Measurements from ENCODE around the gene KIF18B. TPM values are rescaled to one million over a fixed set of nuclear protein-coding genes. Genes with fewer than 3 reads are reported as not detected.

Gene KIF18B
- total RNA-seq, 1 donor from 2014 or later, result 0.74 TPM

DNA sequence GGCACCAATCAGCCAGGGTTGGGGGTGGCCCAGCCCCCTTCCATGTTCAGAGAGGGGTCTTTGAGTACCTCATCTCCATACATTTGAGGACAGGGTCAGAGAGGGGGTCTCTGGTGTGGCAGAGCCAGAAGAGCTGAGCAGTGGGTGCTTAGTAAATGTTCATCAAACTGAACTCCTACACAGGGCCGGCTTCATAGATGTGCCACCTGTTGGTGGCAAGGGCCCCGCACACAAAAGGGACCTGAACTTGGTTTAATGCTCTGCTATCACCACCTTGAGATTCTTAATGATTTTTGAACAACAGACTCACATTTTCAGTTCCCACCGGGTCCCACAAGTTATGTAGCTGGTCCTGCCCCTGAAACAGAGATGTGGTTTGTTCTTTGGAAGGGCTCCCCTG, 29.5 kb upstream of the KIF18B start:
- H3K9me3 ChIP-seq, result no peaks in the 10 kb centered on the region
- DNase-seq (ENCODE audit: extremely low spot score in 2 of 2), result no peak
- H3K27me3 ChIP-seq, result no peaks in the 10 kb centered on the region
- H3K4me1 ChIP-seq, result peaks cover 45% of the 10 kb centered on the region
- intact Hi-C loops (cut with DNase I), result no loop called here
- no peak for TF ChIP-seq POLR2A (IDR thresholded peaks at IDR 0.05)
- TF ChIP-seq, protein P1, sequence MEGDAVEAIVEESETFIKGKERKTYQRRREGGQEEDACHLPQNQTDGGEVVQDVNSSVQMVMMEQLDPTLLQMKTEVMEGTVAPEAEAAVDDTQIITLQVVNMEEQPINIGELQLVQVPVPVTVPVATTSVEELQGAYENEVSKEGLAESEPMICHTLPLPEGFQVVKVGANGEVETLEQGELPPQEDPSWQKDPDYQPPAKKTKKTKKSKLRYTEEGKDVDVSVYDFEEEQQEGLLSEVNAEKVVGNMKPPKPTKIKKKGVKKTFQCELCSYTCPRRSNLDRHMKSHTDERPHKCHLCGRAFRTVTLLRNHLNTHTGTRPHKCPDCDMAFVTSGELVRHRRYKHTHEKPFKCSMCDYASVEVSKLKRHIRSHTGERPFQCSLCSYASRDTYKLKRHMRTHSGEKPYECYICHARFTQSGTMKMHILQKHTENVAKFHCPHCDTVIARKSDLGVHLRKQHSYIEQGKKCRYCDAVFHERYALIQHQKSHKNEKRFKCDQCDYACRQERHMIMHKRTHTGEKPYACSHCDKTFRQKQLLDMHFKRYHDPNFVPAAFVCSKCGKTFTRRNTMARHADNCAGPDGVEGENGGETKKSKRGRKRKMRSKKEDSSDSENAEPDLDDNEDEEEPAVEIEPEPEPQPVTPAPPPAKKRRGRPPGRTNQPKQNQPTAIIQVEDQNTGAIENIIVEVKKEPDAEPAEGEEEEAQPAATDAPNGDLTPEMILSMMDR (IDR thresholded peaks at IDR 0.05), result no peak
- no peak for TF ChIP-seq POLR2AphosphoS5 (IDR thresholded peaks at IDR 0.05; ENCODE audit: insufficient read depth in 1 of 2, low read depth in 1 of 2)
- no peaks in the 10 kb centered on the region for H3K36me3 ChIP-seq
- H3K27ac ChIP-seq, result peak overlapping the region; percentile 59
- H3K4me3 ChIP-seq, result no peak overlapping the region

DNA sequence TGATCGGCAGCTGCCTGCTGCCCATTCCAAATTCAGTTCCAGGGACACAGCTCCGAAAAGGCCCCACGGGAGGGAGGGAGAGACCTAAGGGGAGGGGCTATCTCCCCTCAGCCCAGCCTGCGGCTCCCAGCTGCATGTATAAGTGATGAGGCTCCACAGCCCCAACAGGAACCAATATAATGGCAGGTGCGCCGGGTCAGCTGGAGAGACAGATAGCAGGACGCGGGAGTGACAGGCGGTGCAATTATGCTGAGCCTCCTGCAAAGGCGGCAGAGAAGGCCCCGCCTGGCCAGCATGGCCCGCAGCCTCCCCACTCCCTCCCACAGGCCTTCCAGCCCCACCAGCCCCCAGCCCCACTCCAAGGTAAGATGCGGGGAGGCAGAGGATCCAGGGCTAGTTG, 28.6 kb upstream of the KIF18B start:
- H3K27me3 ChIP-seq, result no peaks in the 10 kb centered on the region
- H3K27ac ChIP-seq, result no peak overlapping the region
- peaks cover 37% of the 10 kb centered on the region for H3K4me1 ChIP-seq
- no peaks in the 10 kb centered on the region for H3K36me3 ChIP-seq
- H3K4me3 ChIP-seq, result no peak overlapping the region
- no peak for DNase-seq (ENCODE audit: extremely low spot score in 2 of 2)
- no peaks in the 10 kb centered on the region for H3K9me3 ChIP-seq
- TF ChIP-seq, protein P1 (IDR thresholded peaks at IDR 0.05), result no peak
- TF ChIP-seq POLR2A (IDR thresholded peaks at IDR 0.05) (no peak), POLR2AphosphoS5 (IDR thresholded peaks at IDR 0.05; ENCODE audit: insufficient read depth in 1 of 2, low read depth in 1 of 2) (no peak)
- intact Hi-C loops (cut with DNase I), result no loop called here

DNA sequence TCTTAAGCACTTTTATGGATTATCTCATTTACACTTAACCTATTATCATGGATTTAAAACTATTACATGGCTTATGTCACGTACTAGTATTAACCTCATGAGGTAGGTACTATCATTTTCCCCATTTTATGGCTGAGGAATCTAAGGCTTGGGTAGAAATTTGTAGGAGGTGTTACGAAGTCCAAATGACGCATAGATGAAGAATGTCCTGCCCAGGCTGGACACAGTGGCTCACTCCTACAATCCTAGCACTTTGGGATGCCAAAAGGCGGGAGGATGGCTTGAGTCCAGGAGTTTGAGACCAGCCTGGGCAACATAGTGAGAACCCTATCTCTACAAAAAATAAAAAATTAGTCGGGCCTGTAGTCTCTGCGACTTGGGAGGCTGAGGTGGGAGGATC, 25.4 kb upstream of the KIF18B start:
- Histone ChIP-seq H3K4me3 (no peak overlapping the region), H3K27ac (no peak overlapping the region), H3K4me1 (peaks cover 31% of the 10 kb centered on the region), H3K27me3 (no peaks in the 10 kb centered on the region), H3K9me3 (no peaks in the 10 kb centered on the region), H3K36me3 (no peaks in the 10 kb centered on the region)
- TF ChIP-seq, protein P1 (IDR thresholded peaks at IDR 0.05), result no peak
- TF ChIP-seq POLR2AphosphoS5 (IDR thresholded peaks at IDR 0.05; ENCODE audit: insufficient read depth in 1 of 2, low read depth in 1 of 2), result no peak
- no peak for TF ChIP-seq POLR2A (IDR thresholded peaks at IDR 0.05)
- intact Hi-C loops (cut with DNase I), result no loop called here
- no peak for DNase-seq (ENCODE audit: extremely low spot score in 2 of 2)

DNA sequence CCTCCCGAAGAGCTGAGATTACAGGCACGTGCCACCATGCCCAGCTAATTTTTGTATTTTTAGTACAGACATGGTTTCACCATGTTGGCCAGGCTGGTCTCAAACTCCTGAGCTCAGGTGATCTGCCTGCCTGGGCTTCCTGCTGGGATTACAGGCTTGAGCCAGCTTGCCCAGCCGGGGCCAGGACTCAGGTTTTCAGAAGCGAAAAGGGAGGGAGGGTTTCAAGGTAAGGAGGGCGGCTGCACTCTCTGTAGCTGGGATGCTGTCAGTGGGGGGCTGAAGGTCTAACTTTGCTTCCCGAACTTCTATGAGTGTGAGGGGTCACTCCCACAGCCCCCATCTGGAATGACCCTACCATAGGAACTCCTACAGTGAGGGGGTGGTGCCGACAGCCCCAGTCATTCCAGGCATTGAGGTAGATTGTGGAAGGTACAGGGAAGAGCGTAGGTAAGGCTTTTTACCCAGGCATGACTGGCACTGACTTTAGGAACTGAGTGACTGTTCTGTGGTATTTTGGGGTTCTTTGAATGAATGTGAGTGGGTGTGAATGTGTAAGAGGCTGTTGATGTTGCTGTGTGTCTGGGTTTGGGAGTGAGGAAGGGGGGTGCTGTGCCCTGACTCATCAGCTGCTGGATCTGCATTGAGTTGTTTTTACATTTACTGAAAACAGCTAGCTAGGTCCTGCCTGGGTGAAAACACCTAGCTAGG, 24.4 kb upstream of the KIF18B start:
- Histone ChIP-seq H3K4me1 (peaks cover 32% of the 10 kb centered on the region), H3K27me3 (no peaks in the 10 kb centered on the region), H3K4me3 (no peak overlapping the region), H3K9me3 (no peaks in the 10 kb centered on the region), H3K36me3 (no peaks in the 10 kb centered on the region), H3K27ac (no peak overlapping the region)
- no peak for DNase-seq (ENCODE audit: extremely low spot score in 2 of 2)
- TF ChIP-seq, protein P1 (IDR thresholded peaks at IDR 0.05), result no peak
- no peak for TF ChIP-seq POLR2AphosphoS5 (IDR thresholded peaks at IDR 0.05; ENCODE audit: insufficient read depth in 1 of 2, low read depth in 1 of 2)
- TF ChIP-seq POLR2A (IDR thresholded peaks at IDR 0.05), result no peak
- intact Hi-C loops (cut with DNase I), result no loop called here

DNA sequence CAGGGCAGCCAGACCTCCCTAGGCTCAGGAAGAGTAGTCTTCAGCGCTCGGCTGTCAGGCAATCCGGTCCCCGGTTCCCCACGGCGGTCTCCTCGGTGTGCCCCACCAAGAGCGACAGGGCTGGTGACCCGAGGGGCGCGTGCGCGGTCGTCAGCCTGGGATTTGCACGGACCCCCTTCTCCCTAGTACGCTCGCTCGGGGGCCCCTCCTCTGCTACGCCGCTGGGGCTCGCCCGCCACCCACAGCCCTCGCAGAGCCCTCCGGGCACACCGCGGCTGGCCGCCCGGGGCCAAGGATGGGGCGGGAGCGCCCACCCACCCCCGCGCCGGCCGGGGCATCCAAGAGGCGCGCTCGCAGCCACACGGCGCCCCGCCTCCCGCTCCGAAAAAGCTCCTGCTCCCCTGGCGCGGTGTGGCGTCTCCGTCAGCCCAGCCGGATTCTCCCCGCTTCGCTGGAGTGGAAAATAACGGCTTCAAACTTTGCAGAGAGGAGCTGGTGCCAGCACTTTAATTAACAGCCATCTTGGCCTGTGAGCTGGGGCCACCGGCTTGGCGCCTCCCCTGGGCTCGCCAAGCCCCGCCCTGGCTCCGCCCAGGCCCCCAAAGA, 22.7 kb upstream of the KIF18B start:
- TF ChIP-seq, protein P1 (IDR thresholded peaks at IDR 0.05), result no peak
- TF ChIP-seq POLR2AphosphoS5 (IDR thresholded peaks at IDR 0.05; ENCODE audit: insufficient read depth in 1 of 2, low read depth in 1 of 2) (no peak), POLR2A (IDR thresholded peaks at IDR 0.05) (no peak)
- no peaks in the 10 kb centered on the region for H3K27me3 ChIP-seq
- H3K9me3 ChIP-seq, result no peaks in the 10 kb centered on the region
- H3K27ac ChIP-seq, result peak overlapping the region; percentile 43
- intact Hi-C loops (cut with DNase I), result no loop called here
- no peak for DNase-seq (ENCODE audit: extremely low spot score in 2 of 2)
- H3K4me3 ChIP-seq, result peak overlapping the region; percentile 43 to 58
- peaks cover 35% of the 10 kb centered on the region for H3K4me1 ChIP-seq
- no peaks in the 10 kb centered on the region for H3K36me3 ChIP-seq
